Frontal cortex (tissue), 4 donors: ENCODE measurements around the gene FHOD3. TPM values are rescaled to one million over a fixed set of nuclear protein-coding genes. Genes with fewer than 3 reads are reported as not detected.
"Not testable (repeated sequence)": the region's sequence is repeated elsewhere in the genome, so short reads cannot be mapped to it uniquely, and the experiment has no call there.

Experiments
- DNase-seq, 2 donors: peaks; one replicate each; pipeline ENCODE4 v3.0.0; 2012; ENCODE audit warnings: low spot score in 2 of 2
- FAIRE-seq: peaks from 2 replicates; lab custom pipeline; 2012; peaks lifted over from hg19 to GRCh38; lab: Jason Lieb, UNC
- total RNA-seq: library from RNA; depleted of rRNA; stranded (reverse); fragments of >200 nt; gene quantifications from one replicate; pipeline ENCODE4 v1.2.3, GENCODE V29; 2014
- donor health status: control.
- donor health status: control.
- donor health status: control.

The FHOD3 gene
- total RNA-seq, 1 donor from 2014 or later: 46.9 TPM

DNA sequence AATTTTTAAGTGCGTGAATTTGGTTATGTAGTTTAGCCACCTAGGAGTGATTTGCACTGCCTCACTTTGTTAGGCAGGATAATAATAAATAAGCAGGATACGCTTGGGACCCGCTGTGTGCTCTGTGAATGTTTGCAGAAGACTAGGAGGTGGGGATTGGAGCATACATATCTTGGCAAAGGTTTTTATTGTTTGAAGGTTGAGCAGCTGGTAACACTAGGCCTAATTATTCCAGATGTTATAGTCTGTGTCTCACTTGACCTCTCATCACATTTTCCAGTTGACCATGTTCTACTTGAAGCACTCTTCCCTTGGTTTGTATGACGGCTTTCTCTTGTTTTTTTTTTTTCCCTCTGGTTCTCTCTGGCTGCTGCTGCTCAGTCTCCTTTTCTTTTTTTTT, 42.7 kb downstream of the FHOD3 start:
- FAIRE-seq: no peak

GRCh38 chr18:36341944-36342343, 44.4 kb downstream of the FHOD3 start:
- DNase-seq (no peak), FAIRE-seq (peak; percentile 49)

More for the DNA sequence above, 42.7 kb downstream of the FHOD3 start:
- no peak for DNase-seq

GRCh38 chr18:36348331-36348730, 50.8 kb downstream of the FHOD3 start:
- FAIRE-seq (no peak), DNase-seq (no peak)

DNA sequence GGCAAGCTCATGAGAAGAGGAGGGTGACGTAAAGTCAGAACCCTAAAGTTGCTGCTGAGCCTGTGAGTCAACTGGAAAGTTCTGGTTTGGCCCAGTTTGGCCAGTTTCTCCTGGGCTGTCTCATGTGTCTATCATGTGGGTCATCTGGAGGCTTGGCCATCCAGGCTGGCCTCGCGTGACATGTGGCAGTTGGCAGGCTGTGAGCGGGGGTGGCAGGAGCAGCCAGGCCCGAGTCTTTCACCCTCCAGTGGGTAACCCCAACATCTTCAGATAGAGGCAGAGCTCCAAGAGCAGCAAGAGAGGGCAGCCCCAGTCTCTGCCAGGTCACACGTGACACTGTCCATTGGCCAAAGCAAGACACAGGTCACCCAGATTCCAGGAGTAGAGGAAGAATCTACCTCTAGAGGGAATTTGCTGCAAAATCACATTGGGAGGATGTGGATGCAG, 51.5 kb downstream of the FHOD3 start:
- DNase-seq: no peak
- FAIRE-seq: no peak

DNA sequence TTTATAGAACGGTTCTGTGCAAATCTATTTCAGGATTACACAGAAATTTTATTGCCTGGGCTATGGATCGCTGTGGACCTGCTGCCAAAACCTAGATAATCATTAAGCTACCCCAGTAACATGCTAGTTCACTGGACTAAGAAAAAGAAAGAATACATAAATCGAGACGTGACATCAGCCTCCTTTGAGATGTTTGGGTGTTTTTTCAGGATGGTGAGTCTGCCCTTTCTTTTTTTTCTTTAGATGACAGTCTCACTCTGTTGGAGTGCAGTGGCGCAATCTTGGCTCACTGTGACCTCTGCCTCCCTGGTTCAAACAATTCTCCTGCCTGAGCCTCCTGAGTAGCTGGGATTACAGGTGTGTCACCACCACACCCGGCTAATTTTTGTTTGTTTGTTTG, 52.0 kb downstream of the FHOD3 start:
- FAIRE-seq (no peak), DNase-seq (no peak)

DNA sequence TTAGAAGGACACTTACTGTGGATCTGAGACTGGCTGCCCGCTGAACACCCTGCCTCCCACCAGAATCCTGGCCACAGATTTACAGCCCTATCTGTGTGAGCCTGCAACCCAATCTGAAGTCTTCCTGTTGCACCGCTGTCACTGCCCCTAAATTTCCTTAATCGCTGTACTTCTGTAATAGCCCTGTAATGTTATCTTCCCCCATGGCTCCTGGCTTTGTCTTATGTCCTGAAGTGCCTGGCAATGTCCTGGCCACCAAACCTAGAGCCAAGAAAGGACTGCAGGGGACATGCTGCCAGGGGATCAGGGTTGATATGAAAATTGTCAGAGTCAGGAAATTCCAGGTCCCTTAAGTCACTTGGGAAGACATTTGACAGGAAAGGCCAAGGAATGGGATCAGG, 52.7 kb downstream of the FHOD3 start:
- FAIRE-seq: no peak
- DNase-seq: no peak

DNA sequence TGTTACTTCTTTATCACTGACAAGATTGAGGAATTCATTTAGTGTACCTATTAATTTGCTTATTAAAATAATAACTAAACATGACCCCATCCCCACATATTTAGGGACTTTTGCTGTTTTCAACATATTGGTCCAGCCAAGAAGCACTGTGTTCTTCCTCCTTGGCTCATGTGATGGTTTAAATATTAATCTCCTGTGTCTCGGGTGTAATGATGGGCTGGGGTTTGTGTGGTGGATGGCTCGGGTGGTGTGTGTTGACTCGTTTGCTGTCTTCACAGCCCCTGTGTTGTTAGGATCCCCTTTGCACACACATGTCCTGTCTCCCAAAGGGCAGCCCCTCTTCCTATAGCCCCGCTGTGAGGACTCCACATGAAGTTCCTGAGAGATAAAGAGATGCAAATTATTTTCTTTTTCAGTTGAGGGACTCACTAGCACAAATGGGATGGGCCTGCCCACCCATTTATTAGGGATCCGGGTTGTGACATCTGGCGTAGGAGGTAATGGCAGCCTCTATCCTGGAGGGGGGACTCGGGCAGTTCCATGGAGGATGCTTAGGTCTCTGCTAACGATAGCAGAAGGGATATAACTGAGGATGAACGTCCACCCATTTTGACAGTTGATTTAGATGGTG, 53.4 kb downstream of the FHOD3 start:
- DNase-seq (no peak), FAIRE-seq (no peak)

DNA sequence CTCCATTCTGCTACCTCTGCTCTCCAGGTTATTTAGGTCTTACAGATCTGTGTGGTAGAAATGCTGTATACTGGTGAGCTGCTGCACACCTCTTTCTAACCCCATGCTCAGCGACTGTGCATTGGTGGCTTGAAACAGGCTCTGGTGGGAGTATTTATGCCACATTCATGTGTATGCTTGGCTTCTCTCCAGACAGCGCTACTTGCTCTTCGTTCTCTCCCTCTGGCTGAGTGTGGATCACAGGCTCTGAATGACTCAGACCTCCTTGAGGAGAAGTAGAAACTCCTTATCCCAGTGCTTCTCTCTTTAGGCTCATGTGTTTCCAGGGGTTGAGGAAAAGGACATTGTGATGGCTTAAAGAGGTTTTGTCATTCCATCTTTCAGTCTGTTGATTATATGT, 54.9 kb downstream of the FHOD3 start:
- DNase-seq (peak in 1 of 2 donors; percentile 26), FAIRE-seq (no peak)

- no peak for DNase-seq
- no peak for FAIRE-seq
These were observed 57.5 kb downstream of the FHOD3 start for GRCh38 chr18:36354989-36355388.

GRCh38 chr18:36355511-36355910, 58.0 kb downstream of the FHOD3 start:
- DNase-seq: no peak
- FAIRE-seq: no peak

DNA sequence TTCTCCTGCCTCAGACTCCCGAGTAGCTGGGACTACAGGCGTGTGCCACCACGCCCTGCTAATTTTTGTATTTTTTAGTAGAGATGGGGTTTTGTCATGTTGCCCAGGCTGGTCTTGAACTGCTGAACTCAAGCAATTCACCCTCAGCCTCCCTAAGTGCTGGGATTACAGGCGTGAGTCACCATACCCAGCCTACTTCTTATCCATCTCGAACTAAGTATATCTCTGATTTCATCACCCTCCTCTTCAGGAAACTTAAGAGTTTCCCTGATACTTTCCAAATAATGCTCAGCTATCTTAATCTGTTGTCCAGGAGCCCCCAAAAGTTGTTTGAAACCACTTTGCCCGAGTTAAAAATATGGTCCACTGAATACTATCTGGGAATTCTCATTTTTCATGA, 59.2 kb downstream of the FHOD3 start:
- FAIRE-seq: not testable (repeated sequence)

DNA sequence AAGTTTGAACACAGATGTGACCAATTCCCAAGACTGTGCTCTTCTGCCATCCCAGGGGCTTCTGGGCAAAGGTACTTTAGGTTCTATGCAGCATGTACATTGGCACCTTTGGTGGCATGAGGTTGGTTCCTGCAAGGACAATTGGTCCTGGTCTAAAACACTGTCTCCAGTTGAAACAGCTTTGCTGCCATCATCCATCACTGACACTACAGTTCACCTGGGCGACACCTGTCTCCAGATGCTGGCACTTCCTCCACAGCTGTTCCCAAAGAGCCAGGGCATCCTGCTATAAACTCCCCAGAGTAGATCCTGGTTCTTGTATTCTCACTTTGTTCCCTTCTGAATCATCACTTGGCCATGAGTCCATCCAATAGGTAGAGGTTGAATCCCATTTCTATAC, 60.6 kb downstream of the FHOD3 start:
- DNase-seq (no peak), FAIRE-seq (no peak)

More for the DNA sequence above, 59.2 kb downstream of the FHOD3 start:
- not testable (repeated sequence) for DNase-seq

GRCh38 chr18:36360256-36360909, 62.9 kb downstream of the FHOD3 start:
- no peak for DNase-seq
- no peak for FAIRE-seq

- FAIRE-seq: no peak
- DNase-seq: no peak
These were observed 67.6 kb downstream of the FHOD3 start for GRCh38 chr18:36364911-36365624.

- DNase-seq (no peak), FAIRE-seq (no peak)
These were observed 68.6 kb downstream of the FHOD3 start for GRCh38 chr18:36365836-36366775.

GRCh38 chr18:36366994-36367839, 69.7 kb downstream of the FHOD3 start:
- FAIRE-seq: no peak
- no peak for DNase-seq

- FAIRE-seq (no peak), DNase-seq (no peak)
These were observed 71.4 kb downstream of the FHOD3 start for GRCh38 chr18:36368889-36369288.

DNA sequence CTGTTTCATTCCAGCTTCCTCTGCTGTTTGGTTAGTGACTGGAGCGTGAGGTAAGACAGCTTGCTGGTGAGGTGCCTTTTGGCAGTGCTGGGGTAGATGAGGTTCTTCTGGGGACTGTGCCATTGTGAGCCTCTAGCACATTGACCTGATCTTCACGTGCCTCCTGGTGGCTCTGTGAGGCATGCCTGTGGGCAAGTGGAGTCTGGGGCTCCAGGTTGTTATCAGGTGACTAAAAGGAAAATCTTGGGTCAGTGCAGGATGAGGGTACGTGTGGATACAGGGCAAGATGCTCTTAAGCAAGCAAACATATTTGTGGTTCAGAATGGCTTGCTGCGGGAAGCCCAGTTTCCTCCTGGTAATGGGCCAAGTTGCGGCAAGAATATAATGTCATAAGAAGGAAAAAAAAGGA, 75.4 kb downstream of the FHOD3 start:
- FAIRE-seq: no peak
- DNase-seq: no peak

- FAIRE-seq: no peak
These were observed 76.7 kb downstream of the FHOD3 start for GRCh38 chr18:36374262-36374661.

More at GRCh38 chr18:36374262-36374661, 76.7 kb downstream of the FHOD3 start:
- no peak for DNase-seq
